Measurements from ENCODE around the gene SLC8B1.
A peak's percentile ranks its signal among the peaks of the same experiment; 100 is the strongest.

The SLC8B1 gene

DNA sequence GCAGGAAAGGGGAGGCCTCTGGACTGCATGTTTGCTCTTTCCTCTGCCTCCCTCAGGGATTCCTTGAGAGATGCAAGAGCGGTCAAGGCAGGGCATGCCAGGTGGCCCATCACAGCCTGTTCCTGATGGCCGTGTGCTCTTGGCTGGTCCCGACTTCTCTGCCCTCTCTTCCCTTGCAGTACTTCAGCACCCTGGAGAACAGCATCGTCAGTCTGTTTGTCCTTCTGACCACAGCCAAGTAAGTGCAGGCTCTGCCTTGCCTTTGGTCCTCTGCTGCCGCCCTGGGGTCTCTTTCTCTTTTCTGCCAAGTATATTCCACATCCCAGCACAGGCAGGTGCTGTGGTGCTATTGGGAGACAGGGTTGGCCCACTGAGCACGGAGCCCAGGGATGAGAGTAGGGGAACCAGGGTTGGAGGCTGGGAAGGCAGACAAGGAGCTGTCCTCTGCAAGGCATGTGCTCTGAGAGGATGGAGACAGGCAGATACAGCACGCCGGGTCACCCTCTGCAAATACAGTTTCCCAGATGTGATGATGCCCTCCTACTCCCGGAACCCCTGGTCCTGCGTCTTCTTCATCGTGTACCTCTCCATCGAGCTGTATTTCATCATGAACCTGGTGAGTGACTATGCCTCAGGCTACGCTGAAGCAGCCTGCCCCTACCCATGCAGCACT is 61.7 kb downstream of the SLC8B1 start:
- Mint-ChIP-seq H3K9me3 (no peaks in the 10 kb centered on the region), H3K27ac (no peak overlapping the region), H3K4me1 (peaks cover 53% of the 10 kb centered on the region), H3K4me3 (no peak overlapping the region), H3K36me3 (ENCODE audit: low read depth) (peaks cover 13% of the 10 kb centered on the region), H3K27me3 (ENCODE audit: low read depth, poor library complexity) (peaks cover 13% of the 10 kb centered on the region)
- TF ChIP-seq, protein P1, sequence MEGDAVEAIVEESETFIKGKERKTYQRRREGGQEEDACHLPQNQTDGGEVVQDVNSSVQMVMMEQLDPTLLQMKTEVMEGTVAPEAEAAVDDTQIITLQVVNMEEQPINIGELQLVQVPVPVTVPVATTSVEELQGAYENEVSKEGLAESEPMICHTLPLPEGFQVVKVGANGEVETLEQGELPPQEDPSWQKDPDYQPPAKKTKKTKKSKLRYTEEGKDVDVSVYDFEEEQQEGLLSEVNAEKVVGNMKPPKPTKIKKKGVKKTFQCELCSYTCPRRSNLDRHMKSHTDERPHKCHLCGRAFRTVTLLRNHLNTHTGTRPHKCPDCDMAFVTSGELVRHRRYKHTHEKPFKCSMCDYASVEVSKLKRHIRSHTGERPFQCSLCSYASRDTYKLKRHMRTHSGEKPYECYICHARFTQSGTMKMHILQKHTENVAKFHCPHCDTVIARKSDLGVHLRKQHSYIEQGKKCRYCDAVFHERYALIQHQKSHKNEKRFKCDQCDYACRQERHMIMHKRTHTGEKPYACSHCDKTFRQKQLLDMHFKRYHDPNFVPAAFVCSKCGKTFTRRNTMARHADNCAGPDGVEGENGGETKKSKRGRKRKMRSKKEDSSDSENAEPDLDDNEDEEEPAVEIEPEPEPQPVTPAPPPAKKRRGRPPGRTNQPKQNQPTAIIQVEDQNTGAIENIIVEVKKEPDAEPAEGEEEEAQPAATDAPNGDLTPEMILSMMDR (IDR thresholded peaks at IDR 0.05) = no peak
- DNase-seq = no peak

DNA sequence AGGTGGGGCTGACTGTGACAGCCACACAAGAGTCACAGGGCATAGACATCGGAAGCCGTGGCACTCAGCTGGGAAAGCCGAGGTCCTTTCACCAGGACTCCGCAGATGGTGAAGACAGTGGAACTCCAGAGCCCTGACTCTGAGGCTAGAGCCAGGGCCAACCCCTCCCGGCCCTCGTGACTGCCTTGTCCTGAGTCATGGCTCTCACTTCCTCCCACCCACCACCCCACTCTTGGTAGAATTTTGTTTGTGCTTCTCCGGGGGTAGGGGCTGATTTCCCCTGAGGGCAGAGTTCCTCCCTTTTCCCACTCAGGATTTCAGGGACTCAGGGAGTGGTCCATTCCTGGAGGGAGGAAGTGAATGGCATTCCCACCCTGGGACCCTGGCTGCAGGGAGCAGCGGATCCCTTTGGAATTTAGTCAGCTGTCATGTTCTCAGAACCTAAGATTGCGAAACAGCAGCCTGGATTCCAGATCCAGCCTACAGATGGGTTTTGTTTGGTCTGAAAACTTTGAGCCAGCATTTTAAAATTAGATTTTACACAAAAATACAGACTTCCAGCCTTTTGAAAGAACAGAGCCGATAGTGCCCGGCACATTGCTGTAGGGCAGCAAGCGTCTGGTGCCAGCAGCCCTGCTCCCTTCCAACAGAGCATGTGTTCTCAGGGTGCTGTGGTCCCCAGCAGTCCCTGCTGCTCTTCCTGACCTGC is 62.9 kb downstream of the SLC8B1 start:
- Mint-ChIP-seq H3K27ac (peak overlapping the region; percentile 87), H3K36me3 (ENCODE audit: low read depth) (peaks cover 23% of the 10 kb centered on the region), H3K27me3 (ENCODE audit: low read depth, poor library complexity) (peaks cover 9% of the 10 kb centered on the region), H3K4me1 (peaks cover 53% of the 10 kb centered on the region), H3K9me3 (no peaks in the 10 kb centered on the region), H3K4me3 (peak overlapping the region; percentile 9)
- TF ChIP-seq, protein P1 (IDR thresholded peaks at IDR 0.05) = no peak
- DNase-seq = no peak

DNA sequence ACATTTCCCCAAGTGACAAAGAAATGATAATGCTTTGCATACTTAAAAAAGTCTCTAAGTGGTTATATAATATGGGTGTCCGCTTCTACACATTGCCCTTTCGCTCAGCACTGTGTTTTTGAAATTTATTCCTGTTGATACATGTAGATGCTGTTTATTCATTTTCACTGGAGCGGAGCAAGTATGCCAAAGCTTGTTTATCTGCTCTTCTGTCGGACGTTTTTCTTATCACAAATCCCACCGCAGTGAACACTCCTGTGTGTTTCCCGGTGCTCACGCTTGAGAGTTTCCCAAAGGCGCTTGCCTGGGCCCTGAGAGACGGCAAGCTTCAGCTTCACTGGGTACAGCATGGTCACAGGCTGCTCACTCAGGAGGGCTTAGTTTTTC is 63.5 kb downstream of the SLC8B1 start:
- H3K9me3 Mint-ChIP-seq = no peaks in the 10 kb centered on the region
- DNase-seq = no peak
- TF ChIP-seq, protein P1 (IDR thresholded peaks at IDR 0.05) = no peak
- H3K36me3 Mint-ChIP-seq (ENCODE audit: low read depth) = peaks cover 23% of the 10 kb centered on the region
- H3K27me3 Mint-ChIP-seq (ENCODE audit: low read depth, poor library complexity) = peaks cover 9% of the 10 kb centered on the region
- peak overlapping the region; percentile 87 for H3K27ac Mint-ChIP-seq
- peaks cover 49% of the 10 kb centered on the region for H3K4me1 Mint-ChIP-seq
- no peak overlapping the region for H3K4me3 Mint-ChIP-seq

DNA sequence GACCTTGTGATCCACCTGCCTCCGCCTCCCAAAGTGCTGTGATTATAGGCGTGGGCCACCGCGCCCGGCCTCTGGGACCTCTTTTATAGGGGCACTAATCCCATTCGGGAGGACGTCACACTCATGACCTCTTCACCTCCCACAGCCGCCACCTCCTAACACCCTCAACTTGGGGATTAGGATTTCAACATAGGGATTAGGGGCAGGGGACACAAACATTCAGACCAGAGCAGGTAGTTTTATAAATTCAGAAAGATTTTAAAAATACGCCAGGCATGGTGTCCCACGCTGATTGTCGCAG is 64.2 kb downstream of the SLC8B1 start:
- no peak for DNase-seq
- Mint-ChIP-seq H3K4me1 (peaks cover 41% of the 10 kb centered on the region), H3K36me3 (ENCODE audit: low read depth) (peaks cover 30% of the 10 kb centered on the region), H3K27me3 (ENCODE audit: low read depth, poor library complexity) (peaks cover 4% of the 10 kb centered on the region), H3K9me3 (no peaks in the 10 kb centered on the region), H3K27ac (no peak overlapping the region), H3K4me3 (no peak overlapping the region)
- TF ChIP-seq, protein P1 (IDR thresholded peaks at IDR 0.05) = no peak

DNA sequence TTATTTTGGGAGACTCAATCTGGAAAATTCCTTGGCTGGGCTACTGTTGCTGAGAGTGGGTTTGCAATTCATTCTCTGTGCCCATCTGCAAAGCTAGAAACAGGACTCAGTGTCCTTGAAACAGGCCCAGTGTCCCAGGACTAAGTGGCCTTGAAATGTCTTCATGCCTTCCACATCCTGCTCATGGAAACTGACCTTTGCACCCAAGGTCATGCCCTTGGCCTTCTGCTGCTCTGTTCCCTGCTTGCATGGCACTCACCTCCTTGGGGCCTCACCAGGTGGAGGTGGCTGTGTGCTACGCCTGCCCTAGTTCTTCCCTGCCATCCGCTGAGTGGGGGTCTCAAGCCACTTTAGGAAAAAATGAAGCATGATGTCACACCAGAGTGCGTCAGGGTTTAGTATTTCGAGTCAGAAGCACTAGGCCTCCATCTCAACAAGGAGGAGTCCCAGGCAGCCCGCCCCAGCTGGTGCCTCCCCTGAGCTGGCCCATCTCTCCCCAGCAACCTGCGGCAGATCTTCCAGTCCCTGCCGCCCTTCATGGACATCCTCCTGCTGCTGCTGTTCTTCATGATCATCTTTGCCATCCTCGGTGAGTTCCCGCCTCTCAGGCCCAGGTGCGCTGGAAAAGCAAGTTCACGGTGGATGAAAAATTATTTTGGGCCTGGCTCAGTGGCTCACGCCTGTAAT is 65.5 kb downstream of the SLC8B1 start:
- peaks cover 36% of the 10 kb centered on the region for H3K4me1 Mint-ChIP-seq
- peaks cover 4% of the 10 kb centered on the region for H3K27me3 Mint-ChIP-seq (ENCODE audit: low read depth, poor library complexity)
- H3K9me3 Mint-ChIP-seq = no peaks in the 10 kb centered on the region
- DNase-seq = no peak
- H3K27ac Mint-ChIP-seq = no peak overlapping the region
- no peak overlapping the region for H3K4me3 Mint-ChIP-seq
- peaks cover 25% of the 10 kb centered on the region for H3K36me3 Mint-ChIP-seq (ENCODE audit: low read depth)
- TF ChIP-seq, protein P1 (IDR thresholded peaks at IDR 0.05) = no peak

Data from nephron progenitor cell (in vitro differentiated cells).